RWPE1 (cell line): ENCODE data around the gene WDFY2.

Experiments
- CTCF ChIA-PET: fragments of 350-600 bp; sonication (Branson Sonifier 250); formaldehyde crosslinking; extraction: SDS; loops from one replicate; lab custom pipeline; 2021; lab: Yijun Ruan, JAX
- POLR2A ChIA-PET: fragments of 400-600 bp; formaldehyde crosslinking; extraction: SDS; loops from one replicate; lab custom pipeline; 2020; ENCODE audit warnings: antibody characterized with exemption; ENCODE audit not compliant: low non-redundant PET; lab: Yijun Ruan, JAX
- DNase-seq: peaks from one replicate; pipeline ENCODE4 v3.0.0; 2012; ENCODE audit warnings: low spot score
- H3K27ac ChIP-seq: fragments of 450-650 bp; 2 replicates; pipeline ENCODE4 v1.5.1; 2017
- CTCF ChIP-seq: fragments of 450-650 bp; conservative IDR thresholded peaks from 2 replicates; pipeline ENCODE4 v1.5.1; 2017; ENCODE audit warnings: low read depth, mild to moderate bottlenecking

WDFY2 gene

DNA sequence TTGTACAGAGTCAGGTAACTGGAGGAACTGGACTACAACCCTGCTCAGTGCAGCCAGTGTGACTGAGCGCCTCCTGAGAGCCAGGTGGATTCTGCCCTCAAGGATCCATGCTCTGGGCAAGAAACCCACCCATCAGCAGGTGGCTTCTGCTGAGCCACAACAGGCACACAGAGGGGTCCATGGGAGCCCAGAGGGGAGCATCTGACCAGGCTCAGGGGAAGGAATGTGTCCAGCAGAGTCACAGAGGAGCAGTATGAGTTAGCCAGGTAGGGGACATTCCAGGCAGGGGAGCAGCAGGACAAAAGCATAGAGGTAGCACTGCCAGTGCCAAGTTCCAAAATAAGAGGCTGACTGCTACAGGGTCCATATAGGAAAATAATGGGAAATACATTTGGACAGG, 199.8 kb downstream of the WDFY2 start:
- ChIA-PET POLR2A (interaction anchor here (0.5 to 0.6 kb wide), 2 partner anchors 37 to 340 kb away, joined by 4 to 8 read pairs; no protein-coding TSS in a partner anchor), CTCF (no interaction called here)
- TF ChIP-seq CTCF = no peak
- no peak overlapping the region for H3K27ac ChIP-seq
- DNase-seq = no peak

GRCh38 chr13:51785712-51786424, 201.6 kb downstream of the WDFY2 start:
- no peak for DNase-seq
- H3K27ac ChIP-seq = no peak overlapping the region
- ChIA-PET POLR2A (no interaction called here), CTCF (interaction anchor here (0.6 to 0.7 kb wide), 2 partner anchors 19 to 36 kb away, joined by 3 to 5 read pairs; no protein-coding TSS in a partner anchor)
- no peak for TF ChIP-seq CTCF

GRCh38 chr13:51786425-51787265, 202.4 kb downstream of the WDFY2 start:
- no peak overlapping the region for H3K27ac ChIP-seq
- no peak for DNase-seq
- ChIA-PET CTCF (no interaction called here), POLR2A (no interaction called here)
- TF ChIP-seq CTCF = no peak

DNA sequence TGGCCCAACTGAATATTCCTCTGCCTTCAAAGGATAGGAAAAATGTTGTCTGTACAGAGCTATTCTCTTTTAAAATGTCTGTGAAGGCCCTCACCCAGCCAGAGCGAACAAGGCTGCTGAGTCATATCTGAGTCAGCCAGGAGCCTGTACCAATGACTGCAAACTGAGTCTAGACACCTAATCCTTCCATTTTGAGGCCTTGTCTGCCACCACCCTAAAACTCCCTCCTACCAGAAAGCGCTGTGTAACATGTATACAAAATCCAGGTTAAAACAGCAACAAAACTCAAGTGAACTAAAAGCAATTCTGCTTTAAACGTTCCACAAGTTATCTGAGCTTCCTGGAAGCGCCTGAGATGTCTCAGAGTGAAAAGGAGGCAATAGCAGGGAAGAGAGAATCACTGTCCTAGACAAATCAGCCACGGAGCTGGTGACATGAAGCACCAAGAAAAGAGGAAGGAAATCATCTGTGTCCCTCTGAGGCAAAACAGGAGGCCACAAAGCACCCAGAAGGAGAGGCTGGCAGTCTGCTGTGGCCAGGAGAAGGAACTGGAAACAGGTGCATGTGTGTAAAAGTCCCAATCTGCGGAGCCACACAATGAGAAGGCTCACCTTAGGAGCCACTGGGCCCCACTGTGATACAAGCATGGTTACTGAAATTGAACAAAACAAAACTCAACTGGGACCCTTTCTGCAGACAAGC, 209.5 kb downstream of the WDFY2 start:
- ChIA-PET POLR2A (no interaction called here), CTCF (interaction anchor here (0.6 to 0.7 kb wide), 3 partner anchors 30 to 373 kb away, joined by 4 to 5 read pairs (median 5); no protein-coding TSS in a partner anchor)
- DNase-seq = peak; percentile 69
- H3K27ac ChIP-seq = peak overlapping the region; percentile 68
- TF ChIP-seq CTCF = no peak

GRCh38 chr13:51794964-51795363, 210.7 kb downstream of the WDFY2 start:
- CTCF ChIA-PET = interaction anchor here (0.6 kb wide), 1 partner anchor 318 kb away, joined by 3 read pairs; no protein-coding TSS in a partner anchor
- no peak for DNase-seq
- TF ChIP-seq CTCF = no peak
- POLR2A ChIA-PET = no interaction called here
- no peak overlapping the region for H3K27ac ChIP-seq

GRCh38 chr13:51795419-51795818, 211.2 kb downstream of the WDFY2 start:
- ChIA-PET POLR2A (no interaction called here), CTCF (interaction anchor here (0.6 to 0.7 kb wide), 2 partner anchors 318 to 343 kb away, joined by 3 to 4 read pairs; partner anchors contain the start of gene INTS6)
- no peak for TF ChIP-seq CTCF
- DNase-seq = no peak
- H3K27ac ChIP-seq = no peak overlapping the region
